CD8-positive, alpha-beta memory T cell (primary cell): ENCODE data around the gene KCNIP1. TPM values are rescaled to one million over a fixed set of nuclear protein-coding genes. Genes with fewer than 3 reads are reported as not detected.
A peak's percentile ranks its signal among the peaks of the same experiment; 100 is the strongest.

ENCODE experiments used
- CTCF ChIA-PET: fragments of 350-600 bp; sonication (Branson Sonifier 250); formaldehyde crosslinking; loops from one replicate; lab custom pipeline; 2021; ENCODE audit warnings: antibody characterized with exemption; lab: Charles Lee
- POLR2A ChIA-PET: fragments of 350-600 bp; sonication (Branson Sonifier 250); formaldehyde crosslinking; loops from one replicate; lab custom pipeline; 2021; ENCODE audit warnings: antibody characterized with exemption; lab: Charles Lee
- DNase-seq, 5 donors: peaks; one replicate each; pipeline versions ENCODE4 v3.0.0 to v3.0.0-alpha.2; 2020 to 2022; ENCODE audit warnings: mixed read lengths in 1 of 5
- H3K27ac ChIP-seq: one replicate; pipeline ENCODE4 v1.7.0; 2013; ENCODE audit warnings: low read depth, mild to moderate bottlenecking, low read length, moderate library complexity
- H3K27me3 ChIP-seq: 2 replicates; pipeline ENCODE4 v1.7.0; 2013; ENCODE audit warnings: low read length, mild to moderate bottlenecking; ENCODE audit not compliant: insufficient read depth, poor library complexity, severe bottlenecking
- H3K36me3 ChIP-seq: 2 replicates; pipeline ENCODE4 v1.7.0; 2013; ENCODE audit warnings: mild to moderate bottlenecking, low read length, moderate library complexity; ENCODE audit not compliant: insufficient read depth
- H3K4me1 ChIP-seq: 2 replicates; pipeline ENCODE4 v1.7.0; 2013; ENCODE audit warnings: mild to moderate bottlenecking, low read length, moderate library complexity; ENCODE audit not compliant: insufficient read depth
- H3K4me3 ChIP-seq: 2 replicates; pipeline ENCODE4 v1.7.0; 2013; ENCODE audit warnings: mild to moderate bottlenecking, low read length
- H3K9me3 ChIP-seq: 2 replicates; pipeline ENCODE4 v1.7.0; 2013; ENCODE audit warnings: mild to moderate bottlenecking, low read length
- H3K27ac Mint-ChIP-seq, 8 donors: one replicate each; pipeline ENCODE4 v1.8.0; 2020 to 2021; ENCODE audit warnings: mixed read lengths in 8 of 8, mild to moderate bottlenecking in 6 of 8, inconsistent platforms in 3 of 8, moderate library complexity in 3 of 8
- H3K27me3 Mint-ChIP-seq, 2 donors: one replicate each; pipeline ENCODE4 v1.8.0; 2020 to 2021; ENCODE audit warnings: mixed read lengths in 2 of 2, mild to moderate bottlenecking in 1 of 2, moderate library complexity in 1 of 2
- H3K36me3 Mint-ChIP-seq, 3 donors: one replicate each; pipeline ENCODE4 v1.8.0; 2020 to 2021; ENCODE audit warnings: mixed read lengths in 3 of 3, inconsistent platforms in 1 of 3, mild to moderate bottlenecking in 1 of 3
- H3K4me1 Mint-ChIP-seq, 3 donors: one replicate each; pipeline ENCODE4 v1.8.0; 2020 to 2021; ENCODE audit warnings: mixed read lengths in 3 of 3, inconsistent platforms in 1 of 3, mild to moderate bottlenecking in 1 of 3
- H3K4me3 Mint-ChIP-seq, 7 donors: one replicate each; pipeline ENCODE4 v1.8.0; 2020 to 2021; ENCODE audit warnings: mixed read lengths in 7 of 7, mild to moderate bottlenecking in 6 of 7, moderate library complexity in 4 of 7, inconsistent platforms in 2 of 7
- H3K9me3 Mint-ChIP-seq, 5 donors: one replicate each; pipeline ENCODE4 v1.8.0; 2020 to 2022; ENCODE audit warnings: mixed read lengths in 5 of 5, mild to moderate bottlenecking in 3 of 5, moderate library complexity in 2 of 5, inconsistent platforms in 1 of 5
- polyA plus RNA-seq: library from polyadenylated mRNA; unstranded; fragments of 300-500 nt; fragmentation: Illumina TruSeq; gene quantifications from one replicate; pipeline ENCODE4 v1.2.3, GENCODE V29; 2021
- total RNA-seq, 2 experiments: library from RNA; stranded (reverse); gene quantifications; one replicate each; pipeline ENCODE4 v1.2.3, GENCODE V29; 2021

KCNIP1 gene
- total and polyA plus RNA-seq, 3 experiments from 2014 or later: not detected

- H3K4me3 ChIP-seq: no peak overlapping the region
- H3K27ac Mint-ChIP-seq: no peak overlapping the region
- no peaks in the 10 kb centered on the region for H3K4me1 ChIP-seq
- no peaks in the 10 kb centered on the region for H3K27me3 ChIP-seq
- no peaks in the 10 kb centered on the region for H3K36me3 Mint-ChIP-seq
- no peak for DNase-seq
- no peaks in the 10 kb centered on the region for H3K9me3 ChIP-seq
- ChIA-PET CTCF (no interaction called here), POLR2A (no interaction called here)
- no peak overlapping the region for H3K4me3 Mint-ChIP-seq
- no peak overlapping the region for H3K27ac ChIP-seq
- peaks cover 14 to 17% of the 10 kb centered on the region in 2 donors for H3K27me3 Mint-ChIP-seq
- H3K36me3 ChIP-seq: no peaks in the 10 kb centered on the region
- H3K4me1 Mint-ChIP-seq: no peaks in the 10 kb centered on the region
- peaks cover 0 to 2% (median 0%) of the 10 kb centered on the region in 5 donors for H3K9me3 Mint-ChIP-seq
Observed at GRCh38 chr5:170606941-170607340, 103.1 kb downstream of the KCNIP1 start.

GRCh38 chr5:170611449-170612090 is 107.8 kb downstream of the KCNIP1 start:
- CTCF ChIA-PET: no interaction called here
- Histone ChIP-seq H3K4me1 (no peaks in the 10 kb centered on the region), H3K9me3 (no peaks in the 10 kb centered on the region), H3K4me3 (no peak overlapping the region), H3K27ac (no peak overlapping the region), H3K27me3 (no peaks in the 10 kb centered on the region), H3K36me3 (no peaks in the 10 kb centered on the region)
- no peaks in the 10 kb centered on the region for H3K36me3 Mint-ChIP-seq
- no peak overlapping the region for H3K4me3 Mint-ChIP-seq
- H3K9me3 Mint-ChIP-seq: no peaks in the 10 kb centered on the region
- no peak for DNase-seq
- no peak overlapping the region for H3K27ac Mint-ChIP-seq
- peaks cover 12 to 18% of the 10 kb centered on the region in 2 donors for H3K27me3 Mint-ChIP-seq
- no peaks in the 10 kb centered on the region for H3K4me1 Mint-ChIP-seq
- POLR2A ChIA-PET: no interaction called here

GRCh38 chr5:170612256-170612678 is 108.4 kb downstream of the KCNIP1 start:
- Histone ChIP-seq H3K4me1 (no peaks in the 10 kb centered on the region), H3K4me3 (no peak overlapping the region), H3K27ac (no peak overlapping the region), H3K9me3 (no peaks in the 10 kb centered on the region), H3K27me3 (no peaks in the 10 kb centered on the region), H3K36me3 (no peaks in the 10 kb centered on the region)
- ChIA-PET POLR2A (no interaction called here), CTCF (no interaction called here)
- no peaks in the 10 kb centered on the region for H3K4me1 Mint-ChIP-seq
- no peak for DNase-seq
- H3K36me3 Mint-ChIP-seq: no peaks in the 10 kb centered on the region
- peaks cover 12 to 18% of the 10 kb centered on the region in 2 donors for H3K27me3 Mint-ChIP-seq
- H3K4me3 Mint-ChIP-seq: no peak overlapping the region
- no peaks in the 10 kb centered on the region for H3K9me3 Mint-ChIP-seq
- H3K27ac Mint-ChIP-seq: no peak overlapping the region

GRCh38 chr5:170614065-170614490 is 110.3 kb downstream of the KCNIP1 start:
- H3K9me3 Mint-ChIP-seq: no peaks in the 10 kb centered on the region
- Histone ChIP-seq H3K27me3 (no peaks in the 10 kb centered on the region), H3K4me3 (no peak overlapping the region), H3K36me3 (no peaks in the 10 kb centered on the region), H3K9me3 (no peaks in the 10 kb centered on the region), H3K27ac (no peak overlapping the region), H3K4me1 (no peaks in the 10 kb centered on the region)
- peaks cover 0 to 8% (median 6%) of the 10 kb centered on the region in 3 donors for H3K4me1 Mint-ChIP-seq
- ChIA-PET CTCF (no interaction called here), POLR2A (no interaction called here)
- no peak for DNase-seq
- peaks cover 11 to 21% of the 10 kb centered on the region in 2 donors for H3K27me3 Mint-ChIP-seq
- H3K36me3 Mint-ChIP-seq: no peaks in the 10 kb centered on the region
- no peak overlapping the region for H3K27ac Mint-ChIP-seq
- no peak overlapping the region for H3K4me3 Mint-ChIP-seq

- Mint-ChIP-seq H3K27ac (no peak overlapping the region), H3K4me3 (no peak overlapping the region)
Observed at GRCh38 chr5:170614720-170615119, 110.9 kb downstream of the KCNIP1 start.

GRCh38 chr5:170617533-170618490 is 114.0 kb downstream of the KCNIP1 start:
- no peaks in the 10 kb centered on the region for H3K9me3 ChIP-seq
- CTCF ChIA-PET: no interaction called here

More at GRCh38 chr5:170614720-170615119, 110.9 kb downstream of the KCNIP1 start:
- Mint-ChIP-seq H3K4me1 (peaks cover 0 to 8% (median 6%) of the 10 kb centered on the region in 3 donors), H3K36me3 (no peaks in the 10 kb centered on the region), H3K9me3 (no peaks in the 10 kb centered on the region), H3K27me3 (peaks cover 11 to 21% of the 10 kb centered on the region in 2 donors)
- DNase-seq: no peak
- Histone ChIP-seq H3K27me3 (no peaks in the 10 kb centered on the region), H3K36me3 (no peaks in the 10 kb centered on the region), H3K27ac (no peak overlapping the region), H3K4me3 (no peak overlapping the region), H3K4me1 (no peaks in the 10 kb centered on the region), H3K9me3 (no peaks in the 10 kb centered on the region)
- POLR2A ChIA-PET: no interaction called here
- CTCF ChIA-PET: no interaction called here

DNA sequence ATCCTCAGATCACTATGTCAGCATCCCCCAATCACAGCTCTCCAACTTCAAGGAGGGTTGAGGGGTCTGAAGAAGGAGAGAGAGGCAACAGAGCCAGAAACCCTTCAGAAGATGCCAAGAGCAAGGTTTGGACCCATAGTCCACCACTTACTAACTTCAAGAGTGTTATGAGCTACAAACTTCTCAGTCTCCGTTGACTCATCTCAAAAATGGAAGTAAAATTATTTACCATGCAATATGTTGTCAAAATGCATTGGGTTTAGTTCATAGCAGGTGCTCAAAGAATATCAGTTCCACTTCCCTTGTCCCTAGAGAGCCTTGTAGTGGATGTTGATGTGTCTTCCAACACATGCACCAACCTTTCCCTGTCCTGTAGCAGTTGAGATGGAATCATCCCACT is 116.0 kb downstream of the KCNIP1 start:
- H3K4me3 ChIP-seq: no peak overlapping the region
- peaks cover 0 to 8% (median 6%) of the 10 kb centered on the region in 3 donors for H3K4me1 Mint-ChIP-seq
- no peaks in the 10 kb centered on the region for H3K27me3 ChIP-seq
- H3K27me3 Mint-ChIP-seq: peaks cover 2 to 20% of the 10 kb centered on the region in 2 donors
- H3K36me3 ChIP-seq: no peaks in the 10 kb centered on the region
- no peaks in the 10 kb centered on the region for H3K36me3 Mint-ChIP-seq
- H3K4me1 ChIP-seq: no peaks in the 10 kb centered on the region
- no peak for DNase-seq
- POLR2A ChIA-PET: no interaction called here
- no peak overlapping the region for H3K4me3 Mint-ChIP-seq
- CTCF ChIA-PET: interaction anchor here (1.1 kb wide), 1 partner anchor 17 kb away, joined by 3 read pairs; no protein-coding TSS in a partner anchor
- no peaks in the 10 kb centered on the region for H3K9me3 ChIP-seq
- peaks cover 0 to 3% (median 0%) of the 10 kb centered on the region in 5 donors for H3K9me3 Mint-ChIP-seq
- H3K27ac ChIP-seq: no peak overlapping the region
- no peak overlapping the region for H3K27ac Mint-ChIP-seq

More at GRCh38 chr5:170617533-170618490, 114.0 kb downstream of the KCNIP1 start:
- H3K4me1 ChIP-seq: no peaks in the 10 kb centered on the region
- no peak for DNase-seq
- POLR2A ChIA-PET: no interaction called here
- H3K27me3 Mint-ChIP-seq: peaks cover 5 to 21% of the 10 kb centered on the region in 2 donors
- H3K4me3 ChIP-seq: no peak overlapping the region
- no peaks in the 10 kb centered on the region for H3K36me3 Mint-ChIP-seq
- H3K4me1 Mint-ChIP-seq: peaks cover 0 to 8% (median 6%) of the 10 kb centered on the region in 3 donors
- H3K9me3 Mint-ChIP-seq: no peaks in the 10 kb centered on the region
- H3K4me3 Mint-ChIP-seq: peak overlapping the region in 2 of 7 donors; percentile 7 to 48
- H3K27ac Mint-ChIP-seq: no peak overlapping the region
- H3K27ac ChIP-seq: no peak overlapping the region
- H3K27me3 ChIP-seq: no peaks in the 10 kb centered on the region
- no peaks in the 10 kb centered on the region for H3K36me3 ChIP-seq

- no peak for DNase-seq
- Mint-ChIP-seq H3K9me3 (peaks cover 0 to 3% (median 0%) of the 10 kb centered on the region in 5 donors), H3K27ac (no peak overlapping the region), H3K27me3 (peaks cover 5 to 15% of the 10 kb centered on the region in 2 donors), H3K36me3 (no peaks in the 10 kb centered on the region), H3K4me1 (peaks cover 0 to 3% (median 2%) of the 10 kb centered on the region in 3 donors), H3K4me3 (no peak overlapping the region)
- Histone ChIP-seq H3K4me3 (no peak overlapping the region), H3K9me3 (no peaks in the 10 kb centered on the region), H3K27me3 (no peaks in the 10 kb centered on the region), H3K4me1 (no peaks in the 10 kb centered on the region), H3K36me3 (no peaks in the 10 kb centered on the region), H3K27ac (no peak overlapping the region)
- ChIA-PET CTCF (no interaction called here), POLR2A (no interaction called here)
Observed at GRCh38 chr5:170622933-170623332, 119.1 kb downstream of the KCNIP1 start.
